Keratinocyte (primary cell): Measurements from ENCODE around the gene DENND5B.

Source experiments
- CTCF ChIP-seq, 3 experiments: IDR thresholded peaks in 1 of 3; conservative IDR thresholded peaks in 1 of 3; optimal IDR thresholded peaks in 1 of 3; 2 replicates in 2 of 3; 3 replicates in 1 of 3; pipeline versions ENCODE3 to v1.5.1; 2011; ENCODE audit warnings: low read length in 3 of 3, mild to moderate bottlenecking in 3 of 3, moderate library complexity in 2 of 3, control low read depth in 1 of 3, inconsistent platforms in 1 of 3; ENCODE audit not compliant: insufficient read depth in 2 of 3; ENCODE audit errors: extremely low read depth in 1 of 3
- EZH2 ChIP-seq: IDR thresholded peaks from one replicate; pipeline ENCODE4 v1.6.1; 2012; ENCODE audit warnings: inconsistent platforms, mild to moderate bottlenecking, low read length, moderate library complexity

- TF ChIP-seq CTCF (optimal IDR thresholded peaks at IDR 0.05 in 1 of 3, IDR thresholded peaks at IDR 0.05 in 1 of 3, conservative IDR thresholded peaks at IDR 0.05 in 1 of 3; ENCODE audit: extremely low read depth in 1 of 3, insufficient read depth in 2 of 3, low read length in 3 of 3), result no peak
- TF ChIP-seq EZH2, result no peak
Measured at GRCh38 chr12:31466768-31467167, 124.2 kb downstream of the DENND5B start.
